Effector memory CD4-positive, alpha-beta T cell (primary cell): Measurements from ENCODE around the gene VSIR.

Experiments
- DNase-seq, 3 donors: peaks; one replicate each; pipeline ENCODE4 v3.0.0-alpha.2; 2020
- H3K27ac ChIP-seq: 2 replicates; pipeline ENCODE4 v1.7.0; 2013; ENCODE audit warnings: mild to moderate bottlenecking, low read length, moderate library complexity; ENCODE audit not compliant: insufficient read depth, poor library complexity, severe bottlenecking
- H3K27me3 ChIP-seq: replicated peaks from 2 replicates; pipeline ENCODE4 v1.7.0; 2013; ENCODE audit warnings: mild to moderate bottlenecking, low read length; ENCODE audit not compliant: insufficient read depth, control insufficient read depth, poor library complexity, severe bottlenecking
- H3K36me3 ChIP-seq: 2 replicates; pipeline ENCODE4 v1.7.0; 2013; ENCODE audit warnings: mild to moderate bottlenecking, low read length, moderate library complexity; ENCODE audit not compliant: control insufficient read depth, insufficient read depth
- H3K4me1 ChIP-seq: 2 replicates; pipeline ENCODE4 v1.7.0; 2013; ENCODE audit warnings: low read length, mild to moderate bottlenecking; ENCODE audit not compliant: control insufficient read depth, insufficient read depth, poor library complexity, severe bottlenecking
- H3K4me3 ChIP-seq: 2 replicates; pipeline ENCODE4 v1.7.0; 2013; ENCODE audit warnings: low read length, low read depth, mild to moderate bottlenecking; ENCODE audit not compliant: insufficient read depth, poor library complexity, severe bottlenecking
- H3K9me3 ChIP-seq: 2 replicates; pipeline ENCODE4 v1.7.0; 2013; ENCODE audit warnings: mild to moderate bottlenecking, low read length, moderate library complexity; ENCODE audit not compliant: control insufficient read depth

Gene VSIR

DNA sequence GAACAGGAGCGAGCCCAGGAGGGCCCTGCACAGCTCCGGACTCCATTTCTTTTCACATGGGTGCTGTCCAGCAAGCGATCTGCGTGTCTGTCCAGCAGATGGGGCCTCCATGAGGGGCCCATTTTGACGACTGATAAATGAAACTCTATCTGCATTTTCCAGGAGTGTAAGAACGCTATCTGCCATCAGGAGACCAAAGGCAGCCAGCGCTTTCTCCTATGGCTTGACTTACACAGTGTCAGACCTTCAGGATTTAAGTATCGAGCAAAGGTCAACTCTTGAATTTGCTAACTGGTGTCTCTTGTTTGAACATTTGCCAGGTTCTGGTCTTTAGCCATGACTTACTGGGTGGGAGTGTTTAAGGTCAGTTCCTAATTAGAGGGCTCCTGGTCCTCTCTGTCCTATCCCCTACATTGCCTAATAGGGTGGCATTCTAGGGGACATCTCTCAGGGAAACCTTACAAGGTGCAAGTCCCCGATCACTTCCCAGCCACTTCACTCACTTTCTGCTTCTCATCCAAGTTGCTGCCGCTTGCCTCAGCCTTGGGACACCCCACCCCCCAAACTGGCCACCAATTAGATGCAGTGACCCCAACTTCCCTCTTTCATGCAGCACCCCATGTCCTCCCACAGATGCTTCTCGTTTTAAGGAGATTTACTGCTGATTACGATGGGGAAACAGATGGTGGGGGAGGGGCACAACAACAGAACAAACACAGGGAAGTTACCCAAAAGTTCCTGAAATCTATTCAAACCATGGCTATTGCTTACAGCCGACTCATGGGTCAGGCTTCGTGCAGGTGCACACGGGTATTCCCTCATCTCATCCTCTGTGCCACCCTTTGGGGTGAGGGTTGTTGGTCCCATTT lies 20.0 kb downstream of the VSIR start:
- Histone ChIP-seq H3K27ac (peak overlapping the region; percentile 55), H3K36me3 (peaks cover 41% of the 10 kb centered on the region), H3K4me1 (peaks cover 99% of the 10 kb centered on the region), H3K27me3 (no peaks in the 10 kb centered on the region), H3K4me3 (no peak overlapping the region), H3K9me3 (no peaks in the 10 kb centered on the region)
- no peak for DNase-seq

DNA sequence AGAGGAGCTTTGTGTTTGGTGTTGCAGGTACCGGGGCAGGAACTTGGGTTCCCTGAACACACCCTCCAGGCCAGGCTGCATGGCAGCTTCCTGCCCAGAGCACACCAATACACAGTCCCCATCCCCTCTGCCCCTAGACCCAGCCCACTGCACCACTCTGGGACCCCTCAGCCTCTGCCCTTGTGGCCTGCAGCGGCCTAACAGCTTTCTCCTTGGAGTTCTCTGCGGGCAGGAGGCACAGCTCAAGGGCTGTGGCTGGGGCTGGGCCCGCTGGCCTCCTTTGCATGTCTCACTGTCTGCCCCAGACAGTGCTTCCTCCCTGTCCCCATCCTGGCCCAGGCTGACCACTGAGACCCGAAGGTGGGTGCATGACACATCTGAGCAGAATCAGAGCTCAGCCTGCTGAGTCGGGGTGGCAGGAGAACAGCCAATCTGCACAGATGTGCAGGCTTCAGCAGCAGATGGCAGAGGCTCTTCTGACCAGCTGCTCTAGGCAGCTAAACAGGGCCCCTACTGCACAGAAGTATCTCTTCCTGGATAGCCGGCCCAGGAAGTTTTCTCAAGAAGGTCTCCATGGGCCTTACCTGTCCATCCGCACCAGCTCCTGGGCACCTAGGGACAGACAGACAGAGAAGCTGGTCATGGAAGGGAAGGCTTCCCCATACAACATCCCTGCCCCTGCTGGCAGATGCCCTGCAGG lies 20.8 kb downstream of the VSIR start:
- DNase-seq: no peak
- Histone ChIP-seq H3K4me1 (peaks cover 99% of the 10 kb centered on the region), H3K4me3 (no peak overlapping the region), H3K36me3 (peaks cover 38% of the 10 kb centered on the region), H3K27me3 (no peaks in the 10 kb centered on the region), H3K9me3 (no peaks in the 10 kb centered on the region), H3K27ac (peak overlapping the region; percentile 55)

DNA sequence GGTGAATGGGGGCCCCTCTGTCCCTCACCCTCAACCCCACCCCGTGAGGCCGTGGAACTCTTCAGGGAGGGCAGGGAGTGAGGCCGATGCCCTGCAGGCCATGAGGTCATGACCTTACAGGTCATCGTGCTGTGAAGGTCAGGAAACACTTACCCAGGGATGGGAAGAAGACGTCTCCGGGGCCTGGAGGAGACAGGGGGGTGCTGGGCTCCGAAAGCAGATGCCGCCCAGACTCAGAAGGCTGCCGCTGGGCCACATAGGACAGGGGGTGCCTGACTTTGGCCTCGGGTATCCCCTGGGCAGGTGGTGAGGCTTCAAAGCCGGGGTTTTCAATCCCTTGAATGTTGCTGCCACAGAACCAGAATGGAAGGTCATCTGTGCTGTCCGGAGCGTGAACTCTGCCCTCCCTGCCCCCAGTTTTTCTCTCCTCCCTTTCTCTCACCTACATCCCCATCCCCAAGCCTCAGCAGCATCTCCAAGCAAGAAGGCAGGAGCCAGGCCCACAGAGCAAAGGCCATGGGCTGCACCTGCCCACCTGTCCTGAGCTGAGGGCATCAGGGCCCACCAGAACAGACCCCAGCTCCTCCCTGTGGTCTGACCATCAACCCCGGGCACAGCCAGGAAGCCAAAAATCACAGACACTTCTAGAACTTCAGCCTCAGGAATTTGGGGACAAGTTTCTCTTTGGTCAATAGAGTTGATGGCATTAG lies 21.6 kb downstream of the VSIR start:
- no peaks in the 10 kb centered on the region for H3K9me3 ChIP-seq
- no peak for DNase-seq
- H3K4me3 ChIP-seq: no peak overlapping the region
- H3K36me3 ChIP-seq: peaks cover 38% of the 10 kb centered on the region
- peaks cover 99% of the 10 kb centered on the region for H3K4me1 ChIP-seq
- H3K27ac ChIP-seq: peak overlapping the region; percentile 78
- no peaks in the 10 kb centered on the region for H3K27me3 ChIP-seq

DNA sequence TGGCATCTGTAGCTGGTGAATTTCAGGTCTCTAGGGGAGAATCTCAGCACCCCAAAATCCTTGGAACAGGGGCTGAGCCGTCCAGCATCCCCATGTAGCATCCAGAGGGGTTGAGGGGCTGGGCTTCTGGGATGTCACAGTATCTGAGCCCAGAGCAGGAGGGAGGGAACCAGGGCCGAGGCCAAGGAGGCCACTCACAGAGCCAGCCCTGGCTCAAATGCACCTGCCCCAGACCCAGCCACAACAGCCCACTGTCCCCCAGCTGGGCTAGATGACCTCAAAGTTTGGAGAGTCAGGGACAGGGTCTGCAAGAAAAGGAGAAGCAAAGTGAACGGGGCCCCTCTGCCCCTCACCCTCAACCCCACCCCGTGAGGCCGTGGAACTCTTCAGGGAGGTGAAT lies 22.3 kb downstream of the VSIR start:
- H3K9me3 ChIP-seq: no peaks in the 10 kb centered on the region
- H3K4me1 ChIP-seq: peaks cover 99% of the 10 kb centered on the region
- H3K4me3 ChIP-seq: no peak overlapping the region
- H3K27ac ChIP-seq: peak overlapping the region; percentile 78
- peaks cover 38% of the 10 kb centered on the region for H3K36me3 ChIP-seq
- no peaks in the 10 kb centered on the region for H3K27me3 ChIP-seq
- DNase-seq: no peak

DNA sequence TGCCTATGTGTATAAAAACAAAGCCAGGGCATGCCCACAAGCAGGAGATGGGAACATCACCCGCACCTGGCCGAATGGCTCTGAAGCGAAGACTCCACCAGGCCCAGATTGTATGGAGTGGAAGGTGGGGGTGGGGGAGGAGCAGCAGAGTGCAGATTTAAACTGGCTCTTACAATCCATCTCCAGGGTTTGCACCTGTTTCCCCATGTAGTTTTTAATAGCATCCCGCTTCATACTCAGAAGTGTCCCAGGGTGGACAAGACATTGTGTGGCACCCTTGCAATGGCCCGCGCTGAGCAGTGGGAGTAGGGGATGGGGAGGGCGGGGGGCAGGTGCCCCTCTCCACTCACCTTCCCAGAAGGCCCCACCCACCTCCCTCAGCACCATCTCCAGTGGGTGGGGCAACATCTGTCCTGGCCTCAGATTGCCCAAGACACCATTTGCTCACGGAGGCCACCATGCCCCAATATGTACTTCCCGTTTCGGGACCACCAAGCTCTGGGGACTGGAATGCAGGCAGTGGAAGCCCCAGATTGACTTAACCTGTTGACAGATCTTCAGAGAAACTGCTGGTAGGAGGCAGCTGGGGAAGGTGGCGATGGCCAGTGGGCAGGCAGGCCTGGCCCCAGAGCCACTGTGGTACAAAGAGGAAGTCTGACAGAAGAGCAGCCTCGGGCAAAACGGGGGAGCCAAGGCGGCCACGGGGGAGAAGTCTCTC lies 23.0 kb downstream of the VSIR start:
- Histone ChIP-seq H3K36me3 (peaks cover 38% of the 10 kb centered on the region), H3K4me1 (peaks cover 99% of the 10 kb centered on the region), H3K27ac (peak overlapping the region; percentile 78), H3K9me3 (no peaks in the 10 kb centered on the region), H3K27me3 (no peaks in the 10 kb centered on the region), H3K4me3 (no peak overlapping the region)
- no peak for DNase-seq

DNA sequence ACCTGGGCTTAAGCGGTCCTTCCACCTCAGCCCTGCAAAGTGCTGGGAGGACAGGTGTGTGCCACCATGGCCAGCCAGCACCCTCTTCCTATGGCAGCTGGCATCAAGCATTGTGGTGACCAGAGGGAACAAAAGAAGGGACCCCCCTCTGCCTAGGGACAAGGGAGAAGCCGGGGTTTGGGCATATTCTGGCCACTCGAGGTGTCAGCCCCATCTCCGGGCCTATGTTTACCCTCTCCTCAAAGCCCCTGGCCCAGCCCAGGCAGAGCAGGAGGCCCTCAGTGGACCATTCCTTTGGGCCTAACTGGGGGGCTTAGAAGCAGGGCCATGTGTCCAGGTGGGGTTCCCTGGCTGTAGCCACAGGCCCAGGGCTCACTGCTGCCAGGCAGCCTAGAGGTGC lies 23.9 kb downstream of the VSIR start:
- H3K27ac ChIP-seq: peak overlapping the region; percentile 78
- H3K27me3 ChIP-seq: no peaks in the 10 kb centered on the region
- peaks cover 29% of the 10 kb centered on the region for H3K36me3 ChIP-seq
- H3K4me1 ChIP-seq: peaks cover 99% of the 10 kb centered on the region
- DNase-seq: no peak
- no peak overlapping the region for H3K4me3 ChIP-seq
- no peaks in the 10 kb centered on the region for H3K9me3 ChIP-seq

DNA sequence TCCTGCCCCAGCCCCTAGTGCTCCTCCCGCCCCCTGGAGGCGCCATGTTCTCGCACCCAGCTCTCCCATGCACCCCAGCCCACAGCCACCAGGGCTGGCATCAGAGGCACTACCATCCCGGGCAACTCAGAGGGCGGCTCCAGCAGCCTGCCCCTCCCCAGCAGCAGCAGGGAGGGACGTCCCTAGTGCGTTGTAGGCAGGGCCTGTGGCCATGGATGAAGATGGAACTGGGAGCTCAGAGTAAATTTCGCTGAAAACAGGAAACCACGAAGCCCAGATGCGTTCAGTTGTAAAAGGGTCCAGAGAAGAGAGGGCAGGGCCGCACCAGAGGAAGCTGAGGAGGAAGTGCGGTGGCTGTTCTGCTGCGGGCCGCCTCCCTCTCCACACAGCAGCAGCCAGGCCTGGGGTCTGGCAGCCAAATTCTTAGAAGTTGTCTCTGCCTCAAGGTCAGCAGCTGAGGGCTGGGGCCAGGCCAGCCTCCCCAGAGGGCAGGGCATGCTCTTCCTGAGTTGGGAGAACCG lies 24.6 kb downstream of the VSIR start:
- Histone ChIP-seq H3K4me3 (no peak overlapping the region), H3K36me3 (peaks cover 25% of the 10 kb centered on the region), H3K9me3 (no peaks in the 10 kb centered on the region), H3K4me1 (peaks cover 99% of the 10 kb centered on the region), H3K27ac (peak overlapping the region; percentile 78), H3K27me3 (no peaks in the 10 kb centered on the region)
- peak; percentile 63 to 72 (median 69) for DNase-seq

DNA sequence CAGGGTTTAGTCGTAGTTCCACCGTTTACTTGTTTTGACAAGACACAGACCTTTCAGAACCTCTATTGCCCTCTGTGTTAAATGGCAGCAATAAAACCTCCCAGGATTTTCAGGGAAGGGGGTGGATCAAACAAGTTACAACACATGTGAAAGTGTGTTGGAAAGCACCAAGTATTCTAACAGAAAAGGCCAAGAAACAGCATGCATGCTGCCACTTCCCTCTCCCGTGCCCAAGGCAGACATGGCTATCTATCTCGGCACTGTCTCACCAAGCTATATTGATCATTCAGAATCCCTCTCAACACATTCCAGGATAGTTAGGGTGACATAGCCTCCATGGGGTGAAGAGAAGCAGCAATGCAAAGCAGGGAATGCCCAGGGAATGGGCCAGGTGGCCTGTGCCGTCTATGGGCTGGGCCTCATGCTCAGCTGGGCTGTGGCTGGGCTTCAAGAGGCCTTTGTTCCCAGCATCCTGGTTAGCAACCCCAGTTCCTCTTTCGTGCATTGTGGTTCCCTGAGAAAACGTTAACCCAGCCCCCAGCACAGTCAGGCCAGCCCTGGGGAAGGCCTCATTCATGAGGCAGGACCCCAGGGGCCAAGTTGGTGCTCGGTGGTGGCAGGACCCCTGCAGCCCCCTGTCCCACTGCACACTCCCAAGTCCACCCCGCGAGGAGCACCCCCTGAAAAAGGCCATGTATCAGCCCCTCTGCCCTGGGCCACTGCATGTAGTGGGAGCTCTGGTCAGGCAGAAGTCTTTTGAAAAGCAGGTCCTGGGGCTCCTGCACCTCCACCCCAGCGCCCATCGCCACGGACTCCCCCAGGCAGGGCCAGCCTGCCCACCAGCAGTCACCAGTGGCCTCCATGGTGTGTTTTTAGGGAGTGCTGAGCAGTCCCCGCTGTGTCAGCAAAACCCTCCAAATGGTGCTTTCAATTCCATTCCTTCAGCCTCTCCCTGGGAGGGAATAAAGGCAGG lies 25.5 kb downstream of the VSIR start:
- peaks cover 100% of the 10 kb centered on the region for H3K4me1 ChIP-seq
- no peak for DNase-seq
- peak overlapping the region; percentile 78 for H3K27ac ChIP-seq

More for the DNA sequence above, 25.5 kb downstream of the VSIR start:
- H3K4me3 ChIP-seq: peak overlapping the region; percentile 10
- peaks cover 21% of the 10 kb centered on the region for H3K36me3 ChIP-seq
- no peaks in the 10 kb centered on the region for H3K9me3 ChIP-seq
- H3K27me3 ChIP-seq: no peaks in the 10 kb centered on the region
